SU-DHL-6 (cell line): ENCODE data around the gene RTF1.

Experiments
- H2AFZ ChIP-seq: fragments of 200-600 bp; sonication (generic); 2 replicates; pipeline ENCODE4 v1.6.1; 2014; ENCODE audit warnings: low read depth, mild to moderate bottlenecking, moderate library complexity, mixed read lengths, antibody characterized with exemption, low read length; ENCODE audit not compliant: severe bottlenecking
- H3F3A ChIP-seq: fragments of 200-600 bp; shearing (Covaris generic); 2 replicates; pipeline ENCODE4 v1.6.0; 2016; ENCODE audit warnings: antibody characterized with exemption, mild to moderate bottlenecking; ENCODE audit not compliant: insufficient read depth
- H3K27ac ChIP-seq: fragments of 200-600 bp; sonication (generic); 2 replicates; pipeline ENCODE4 v1.5.1; 2016; ENCODE audit warnings: low read depth, mild to moderate bottlenecking, low read length, moderate library complexity, mixed read lengths
- H3K27me3 ChIP-seq: fragments of 200-600 bp; sonication (generic), shearing (Covaris generic); 2 replicates; pipeline ENCODE4 v1.6.0; 2014; ENCODE audit warnings: mild to moderate bottlenecking, low read length
- H3K36me3 ChIP-seq: fragments of 200-600 bp; sonication (generic); 2 replicates; pipeline ENCODE4 v1.6.1; 2014; ENCODE audit warnings: mild to moderate bottlenecking, low read length, mixed read lengths
- H3K4me2 ChIP-seq: fragments of 300-600, 200-600 bp; shearing (Covaris generic), sonication (generic); 2 replicates; pipeline ENCODE4 v1.6.0; 2014; ENCODE audit warnings: low read length, low read depth, mild to moderate bottlenecking; ENCODE audit not compliant: poor library complexity, severe bottlenecking
- H3K4me3 ChIP-seq: fragments of 200-600 bp; sonication (generic); 2 replicates; pipeline ENCODE4 v1.5.1; 2014; ENCODE audit warnings: antibody characterized with exemption, low read length, mild to moderate bottlenecking, mixed read lengths; ENCODE audit not compliant: insufficient read depth, poor library complexity, severe bottlenecking
- H3K79me2 ChIP-seq: fragments of 200-600 bp; sonication (generic); 2 replicates; pipeline ENCODE4 v1.6.1; 2014; ENCODE audit warnings: mild to moderate bottlenecking, low read length, moderate library complexity; ENCODE audit not compliant: insufficient read depth
- H3K9ac ChIP-seq: fragments of 200-600 bp; sonication (generic); 2 replicates; pipeline ENCODE4 v1.7.0; 2014; ENCODE audit warnings: mild to moderate bottlenecking, low read length
- H3K9me2 ChIP-seq: fragments of 200-600 bp; sonication (generic); replicated peaks from 2 replicates; pipeline ENCODE4 v1.6.1; 2014; ENCODE audit warnings: low read length; ENCODE audit not compliant: insufficient read depth
- H3K9me3 ChIP-seq: fragments of 200-600 bp; sonication (generic); 2 replicates; pipeline ENCODE4 v1.6.1; 2014; ENCODE audit warnings: low read length, mixed read lengths; ENCODE audit not compliant: insufficient read depth
- H4K20me1 ChIP-seq: fragments of 200-600 bp; sonication (generic); 2 replicates; pipeline ENCODE4 v1.6.1; 2014; ENCODE audit warnings: low read depth, mild to moderate bottlenecking, antibody characterized with exemption, low read length, moderate library complexity, mixed read lengths
- CTCF ChIP-seq: fragments of 200-600 bp; sonication (generic); IDR thresholded peaks from one replicate; pipeline ENCODE4 v1.5.1; 2017; ENCODE audit warnings: antibody characterized with exemption, mild to moderate bottlenecking, low read length, moderate library complexity; ENCODE audit not compliant: insufficient read depth, poor library complexity, severe bottlenecking
- EZH2phosphoT487 ChIP-seq: fragments of 200-600 bp; sonication (generic), shearing (Covaris generic); conservative IDR thresholded peaks from 2 replicates; pipeline ENCODE4 v1.6.1; 2018; ENCODE audit warnings: mild to moderate bottlenecking, antibody characterized with exemption, low read length, moderate library complexity, mixed read lengths

Gene RTF1

GRCh38 chr15:41511331-41511898, 94.5 kb downstream of the RTF1 start:
- H2AFZ ChIP-seq = no peak overlapping the region
- H3F3A ChIP-seq = no peaks in the 10 kb centered on the region
- H4K20me1 ChIP-seq = no peaks in the 10 kb centered on the region
- H3K4me2 ChIP-seq = no peak overlapping the region
- H3K9me3 ChIP-seq = no peaks in the 10 kb centered on the region
- H3K4me3 ChIP-seq = no peak overlapping the region
- H3K27me3 ChIP-seq = no peaks in the 10 kb centered on the region
- no peaks in the 10 kb centered on the region for H3K79me2 ChIP-seq
- H3K9ac ChIP-seq = no peak overlapping the region
- H3K9me2 ChIP-seq = no peaks in the 10 kb centered on the region
- no peaks in the 10 kb centered on the region for H3K36me3 ChIP-seq
- H3K27ac ChIP-seq = no peak overlapping the region
- TF ChIP-seq CTCF (no peak), EZH2phosphoT487 (no peak)

- Histone ChIP-seq H4K20me1 (no peaks in the 10 kb centered on the region), H3K79me2 (no peaks in the 10 kb centered on the region), H3K9ac (no peak overlapping the region), H3K4me2 (no peak overlapping the region), H3K9me3 (no peaks in the 10 kb centered on the region), H3K27me3 (no peaks in the 10 kb centered on the region), H3F3A (no peaks in the 10 kb centered on the region), H3K27ac (no peak overlapping the region), H3K4me3 (no peak overlapping the region), H3K9me2 (no peaks in the 10 kb centered on the region), H3K36me3 (no peaks in the 10 kb centered on the region), H2AFZ (no peak overlapping the region)
- TF ChIP-seq EZH2phosphoT487 = no peak
- no peak for TF ChIP-seq CTCF
Observed at GRCh38 chr15:41511899-41512369, 95.0 kb downstream of the RTF1 start.

GRCh38 chr15:41512512-41512939, 95.6 kb downstream of the RTF1 start:
- no peak overlapping the region for H3K27ac ChIP-seq
- no peak overlapping the region for H3K4me2 ChIP-seq
- H3K79me2 ChIP-seq = no peaks in the 10 kb centered on the region
- no peak overlapping the region for H3K9ac ChIP-seq
- H4K20me1 ChIP-seq = no peaks in the 10 kb centered on the region
- no peaks in the 10 kb centered on the region for H3K9me3 ChIP-seq
- no peaks in the 10 kb centered on the region for H3F3A ChIP-seq
- H3K9me2 ChIP-seq = no peaks in the 10 kb centered on the region
- H3K36me3 ChIP-seq = no peaks in the 10 kb centered on the region
- H2AFZ ChIP-seq = no peak overlapping the region
- TF ChIP-seq EZH2phosphoT487 (no peak), CTCF (no peak)
- no peaks in the 10 kb centered on the region for H3K27me3 ChIP-seq
- H3K4me3 ChIP-seq = no peak overlapping the region
